Neural crest cell (in vitro differentiated cells): ENCODE data around the gene PTPRG. TPM values are rescaled to one million over a fixed set of nuclear protein-coding genes. Genes with fewer than 3 reads are reported as not detected.

Experiments used
- DNase-seq: peaks from one replicate; pipeline ENCODE4 v3.0.0; 2021; ENCODE audit warnings: low read depth, mixed read lengths, low spot score
- H3K27ac Mint-ChIP-seq: one replicate; pipeline ENCODE4 v1.8.0; 2021; ENCODE audit warnings: mild to moderate bottlenecking, mixed read lengths; ENCODE audit not compliant: unreplicated experiment
- H3K27me3 Mint-ChIP-seq: 2 replicates; pipeline ENCODE4 v1.8.0; 2021; ENCODE audit warnings: low read depth, mild to moderate bottlenecking, mixed read lengths
- H3K36me3 Mint-ChIP-seq: 2 replicates; pipeline ENCODE4 v1.8.0; 2021; ENCODE audit warnings: low read depth, mild to moderate bottlenecking, mixed read lengths
- H3K4me1 Mint-ChIP-seq: 2 replicates; pipeline ENCODE4 v1.8.0; 2021; ENCODE audit warnings: mixed read lengths
- H3K4me3 Mint-ChIP-seq: one replicate; pipeline ENCODE4 v1.8.0; 2021; ENCODE audit warnings: mild to moderate bottlenecking, mixed read lengths
- H3K9me3 Mint-ChIP-seq: 2 replicates; pipeline ENCODE4 v1.8.0; 2021; ENCODE audit warnings: mixed read lengths
- CTCF ChIP-seq: fragments of 200-600 bp; sonication (generic); conservative IDR thresholded peaks from 2 replicates; pipeline ENCODE4 v1.5.0; 2021; ENCODE audit warnings: antibody characterized with exemption, mild to moderate bottlenecking
- total RNA-seq: library from RNA; stranded (reverse); gene quantifications from 2 replicates; pipeline ENCODE4 v1.2.1, GENCODE V29; 2021

The PTPRG gene
- total RNA-seq, 1 donor from 2014 or later = 41.2 TPM

- Mint-ChIP-seq H3K36me3 (no peaks in the 10 kb centered on the region), H3K9me3 (no peaks in the 10 kb centered on the region), H3K4me3 (no peak overlapping the region), H3K4me1 (peaks cover 15% of the 10 kb centered on the region), H3K27me3 (no peaks in the 10 kb centered on the region), H3K27ac (no peak overlapping the region)
- no peak for TF ChIP-seq CTCF
- DNase-seq = no peak
These were observed 464.5 kb downstream of the PTPRG start for GRCh38 chr3:62025913-62026312.

- H3K27me3 Mint-ChIP-seq = no peaks in the 10 kb centered on the region
These were observed 465.9 kb downstream of the PTPRG start for GRCh38 chr3:62027241-62027640.

GRCh38 chr3:62027796-62028195 is 466.4 kb downstream of the PTPRG start:
- Mint-ChIP-seq H3K9me3 (no peaks in the 10 kb centered on the region), H3K4me1 (peaks cover 15% of the 10 kb centered on the region), H3K36me3 (no peaks in the 10 kb centered on the region), H3K4me3 (no peak overlapping the region), H3K27ac (no peak overlapping the region), H3K27me3 (no peaks in the 10 kb centered on the region)
- no peak for DNase-seq
- TF ChIP-seq CTCF = no peak

More at GRCh38 chr3:62027241-62027640, 465.9 kb downstream of the PTPRG start:
- H3K4me1 Mint-ChIP-seq = peaks cover 15% of the 10 kb centered on the region
- no peak overlapping the region for H3K4me3 Mint-ChIP-seq
- no peaks in the 10 kb centered on the region for H3K9me3 Mint-ChIP-seq
- no peaks in the 10 kb centered on the region for H3K36me3 Mint-ChIP-seq
- no peak for TF ChIP-seq CTCF
- peak overlapping the region; percentile 6 for H3K27ac Mint-ChIP-seq
- no peak for DNase-seq

GRCh38 chr3:62028236-62028635 is 466.9 kb downstream of the PTPRG start:
- TF ChIP-seq CTCF = no peak
- Mint-ChIP-seq H3K27ac (no peak overlapping the region), H3K27me3 (no peaks in the 10 kb centered on the region), H3K4me1 (peaks cover 15% of the 10 kb centered on the region), H3K9me3 (no peaks in the 10 kb centered on the region), H3K36me3 (no peaks in the 10 kb centered on the region), H3K4me3 (no peak overlapping the region)
- no peak for DNase-seq

- no peaks in the 10 kb centered on the region for H3K27me3 Mint-ChIP-seq
- no peaks in the 10 kb centered on the region for H3K9me3 Mint-ChIP-seq
- no peak for DNase-seq
- H3K4me1 Mint-ChIP-seq = peaks cover 6% of the 10 kb centered on the region
- no peaks in the 10 kb centered on the region for H3K36me3 Mint-ChIP-seq
- H3K27ac Mint-ChIP-seq = no peak overlapping the region
- TF ChIP-seq CTCF = no peak
- H3K4me3 Mint-ChIP-seq = no peak overlapping the region
These were observed 471.4 kb downstream of the PTPRG start for GRCh38 chr3:62032738-62033137.
